ENCODE data around the gene TNFRSF12A.
A peak's percentile ranks its signal among the peaks of the same experiment; 100 is the strongest.
"Not testable (repeated sequence)": the region's sequence is repeated elsewhere in the genome, so short reads cannot be mapped to it uniquely, and the experiment has no call there.

TNFRSF12A gene

GRCh38 chr16:3065069-3065741 lies 45.0 kb downstream of the TNFRSF12A start, which contains the start of gene IL32:
TSS of gene IL32 (plus strand) at chr16:3065640. CDS start at chr16:3065812, 172 bp downstream.
- DNase-seq = no peak
- H3K36me3 Mint-ChIP-seq (ENCODE audit: low read depth) = no peaks in the 10 kb centered on the region
- peaks cover 27% of the 10 kb centered on the region for H3K4me1 Mint-ChIP-seq
- H3K4me3 Mint-ChIP-seq = no peak within 1 kb of the TSS
- H3K27ac Mint-ChIP-seq = peak within 1 kb of the TSS; percentile 14
- TF ChIP-seq, protein P1, sequence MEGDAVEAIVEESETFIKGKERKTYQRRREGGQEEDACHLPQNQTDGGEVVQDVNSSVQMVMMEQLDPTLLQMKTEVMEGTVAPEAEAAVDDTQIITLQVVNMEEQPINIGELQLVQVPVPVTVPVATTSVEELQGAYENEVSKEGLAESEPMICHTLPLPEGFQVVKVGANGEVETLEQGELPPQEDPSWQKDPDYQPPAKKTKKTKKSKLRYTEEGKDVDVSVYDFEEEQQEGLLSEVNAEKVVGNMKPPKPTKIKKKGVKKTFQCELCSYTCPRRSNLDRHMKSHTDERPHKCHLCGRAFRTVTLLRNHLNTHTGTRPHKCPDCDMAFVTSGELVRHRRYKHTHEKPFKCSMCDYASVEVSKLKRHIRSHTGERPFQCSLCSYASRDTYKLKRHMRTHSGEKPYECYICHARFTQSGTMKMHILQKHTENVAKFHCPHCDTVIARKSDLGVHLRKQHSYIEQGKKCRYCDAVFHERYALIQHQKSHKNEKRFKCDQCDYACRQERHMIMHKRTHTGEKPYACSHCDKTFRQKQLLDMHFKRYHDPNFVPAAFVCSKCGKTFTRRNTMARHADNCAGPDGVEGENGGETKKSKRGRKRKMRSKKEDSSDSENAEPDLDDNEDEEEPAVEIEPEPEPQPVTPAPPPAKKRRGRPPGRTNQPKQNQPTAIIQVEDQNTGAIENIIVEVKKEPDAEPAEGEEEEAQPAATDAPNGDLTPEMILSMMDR (IDR thresholded peaks at IDR 0.05) = no peak
- no peaks in the 10 kb centered on the region for H3K9me3 Mint-ChIP-seq
- peaks cover 14% of the 10 kb centered on the region for H3K27me3 Mint-ChIP-seq (ENCODE audit: low read depth, poor library complexity)

DNA sequence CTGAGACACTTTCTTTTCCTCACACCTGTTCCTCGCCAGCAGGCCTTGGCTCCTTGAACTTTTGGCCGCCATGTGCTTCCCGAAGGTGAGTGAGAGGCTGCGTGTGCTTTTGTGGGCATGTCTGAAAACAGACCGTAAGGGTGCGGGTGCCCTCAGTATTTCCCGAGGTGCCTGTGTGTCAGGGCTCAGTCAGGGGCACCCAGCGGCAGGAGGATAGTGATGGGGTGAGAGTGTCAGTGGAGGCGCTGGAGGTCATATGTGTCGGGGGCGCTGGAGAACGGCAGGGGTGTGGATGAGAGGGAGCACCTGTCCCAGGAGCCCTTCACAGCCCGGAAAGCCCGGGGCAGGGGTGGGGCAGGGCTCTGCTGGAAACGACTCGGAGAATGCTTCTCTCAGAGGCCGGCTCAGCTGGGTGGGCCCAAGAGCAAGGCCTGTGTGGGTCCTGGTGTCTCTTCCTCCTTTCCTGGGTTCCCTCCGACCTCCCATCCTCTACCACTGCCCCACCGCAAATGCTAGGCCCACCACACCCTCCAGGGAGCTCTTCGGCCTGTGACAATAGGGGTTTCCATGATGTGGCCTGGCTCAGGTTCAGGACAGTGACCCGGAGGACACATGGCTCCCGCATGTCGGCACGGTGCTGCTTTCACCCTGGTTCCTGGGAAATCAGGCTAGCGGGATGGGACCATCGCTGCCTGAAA lies 45.7 kb downstream of the TNFRSF12A start:
- no peak for DNase-seq
- Mint-ChIP-seq H3K9me3 (no peaks in the 10 kb centered on the region), H3K4me3 (no peak overlapping the region), H3K27ac (no peak overlapping the region), H3K4me1 (peaks cover 24% of the 10 kb centered on the region), H3K27me3 (ENCODE audit: low read depth, poor library complexity) (peaks cover 9% of the 10 kb centered on the region), H3K36me3 (ENCODE audit: low read depth) (no peaks in the 10 kb centered on the region)
- TF ChIP-seq, protein P1 (IDR thresholded peaks at IDR 0.05) = no peak

DNA sequence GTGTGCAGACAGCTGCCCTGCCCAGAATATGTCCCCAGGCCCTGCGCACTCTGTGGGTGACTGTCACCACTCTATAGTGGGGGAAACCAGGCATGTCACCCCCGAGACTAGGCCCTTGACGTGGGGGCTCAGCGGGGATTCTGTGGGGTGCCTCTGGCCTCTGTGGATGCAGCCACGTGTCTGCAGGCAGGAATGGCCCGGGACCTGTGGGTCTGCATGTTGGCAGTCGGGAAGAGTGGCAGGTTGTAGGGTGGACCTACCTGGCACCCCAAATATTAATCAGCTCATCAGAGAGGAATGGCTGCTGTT lies 46.2 kb downstream of the TNFRSF12A start:
- TF ChIP-seq, protein P1 (IDR thresholded peaks at IDR 0.05) = no peak
- Mint-ChIP-seq H3K36me3 (ENCODE audit: low read depth) (no peaks in the 10 kb centered on the region), H3K4me1 (peaks cover 28% of the 10 kb centered on the region), H3K9me3 (no peaks in the 10 kb centered on the region), H3K27me3 (ENCODE audit: low read depth, poor library complexity) (peaks cover 7% of the 10 kb centered on the region), H3K4me3 (no peak overlapping the region), H3K27ac (no peak overlapping the region)
- no peak for DNase-seq

DNA sequence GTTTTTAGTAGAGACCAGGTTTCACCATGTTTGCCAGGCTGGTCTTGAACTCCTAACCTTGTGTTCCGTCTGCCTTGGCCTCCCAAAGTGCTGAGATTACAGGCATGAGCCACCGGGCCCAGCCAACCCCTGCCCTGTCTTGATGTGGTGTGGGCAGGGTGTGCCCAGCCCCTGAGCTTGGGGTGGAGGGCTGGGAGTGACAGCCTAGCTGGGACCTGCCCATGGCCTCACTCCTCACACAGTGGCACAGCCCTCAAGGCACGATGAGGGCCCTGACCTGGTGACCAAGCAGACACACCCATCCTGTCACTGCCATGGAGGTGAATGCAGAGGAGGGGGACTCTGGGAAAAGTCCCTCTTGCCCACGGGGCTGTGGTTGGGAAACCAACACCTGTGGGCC lies 48.3 kb downstream of the TNFRSF12A start:
- TF ChIP-seq, protein P1 (IDR thresholded peaks at IDR 0.05) = no peak
- H3K27ac Mint-ChIP-seq = no peak overlapping the region
- no peaks in the 10 kb centered on the region for H3K36me3 Mint-ChIP-seq (ENCODE audit: low read depth)
- no peaks in the 10 kb centered on the region for H3K9me3 Mint-ChIP-seq
- peaks cover 9% of the 10 kb centered on the region for H3K27me3 Mint-ChIP-seq (ENCODE audit: low read depth, poor library complexity)
- DNase-seq = no peak
- peaks cover 38% of the 10 kb centered on the region for H3K4me1 Mint-ChIP-seq
- no peak overlapping the region for H3K4me3 Mint-ChIP-seq

DNA sequence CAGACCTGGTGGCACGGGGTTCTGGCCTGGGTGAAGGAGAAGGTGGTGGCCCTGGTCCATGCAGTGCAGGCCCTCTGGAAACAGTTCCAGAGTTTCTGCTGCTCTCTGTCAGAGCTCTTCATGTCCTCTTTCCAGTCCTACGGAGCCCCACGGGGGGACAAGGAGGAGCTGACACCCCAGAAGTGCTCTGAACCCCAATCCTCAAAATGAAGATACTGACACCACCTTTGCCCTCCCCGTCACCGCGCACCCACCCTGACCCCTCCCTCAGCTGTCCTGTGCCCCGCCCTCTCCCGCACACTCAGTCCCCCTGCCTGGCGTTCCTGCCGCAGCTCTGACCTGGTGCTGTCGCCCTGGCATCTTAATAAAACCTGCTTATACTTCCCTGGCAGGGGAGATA lies 49.0 kb downstream of the TNFRSF12A start:
- not testable (repeated sequence) for H3K9me3 Mint-ChIP-seq; H3K36me3 Mint-ChIP-seq (ENCODE audit: low read depth); H3K27me3 Mint-ChIP-seq (ENCODE audit: low read depth, poor library complexity); H3K4me3 Mint-ChIP-seq; H3K27ac Mint-ChIP-seq; DNase-seq
- peaks cover 45% of the 10 kb centered on the region for H3K4me1 Mint-ChIP-seq

DNA sequence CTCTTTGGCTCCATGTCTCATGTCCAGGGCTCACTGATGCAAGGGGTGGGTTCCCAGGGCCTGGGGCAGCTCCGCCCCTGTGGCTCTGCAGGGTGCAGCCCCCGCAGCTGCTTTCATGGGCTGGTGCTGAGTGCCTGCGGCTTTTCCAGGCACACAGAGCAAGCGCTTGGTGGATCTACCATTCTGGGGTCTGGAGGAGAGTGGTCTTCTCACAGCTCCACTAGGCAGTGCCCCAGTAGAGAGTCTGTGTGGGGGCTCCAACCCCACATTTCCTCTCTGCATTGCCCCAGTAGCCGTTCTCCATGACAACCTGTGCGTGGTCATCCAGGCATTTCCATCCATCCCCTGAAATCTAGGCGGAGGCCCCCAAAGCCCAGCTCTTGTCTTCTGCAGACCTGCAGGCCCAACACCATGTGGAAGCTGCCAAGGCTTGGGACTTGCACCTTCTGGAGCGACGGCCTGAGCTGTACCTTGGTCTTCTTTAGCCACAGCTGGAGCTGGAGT lies 50.5 kb downstream of the TNFRSF12A start:
- DNase-seq = no peak
- no peaks in the 10 kb centered on the region for H3K9me3 Mint-ChIP-seq
- H3K4me3 Mint-ChIP-seq = no peak overlapping the region
- H3K4me1 Mint-ChIP-seq = peaks cover 53% of the 10 kb centered on the region
- peaks cover 16% of the 10 kb centered on the region for H3K27me3 Mint-ChIP-seq (ENCODE audit: low read depth, poor library complexity)
- no peak overlapping the region for H3K27ac Mint-ChIP-seq
- TF ChIP-seq, protein P1 (IDR thresholded peaks at IDR 0.05) = no peak
- no peaks in the 10 kb centered on the region for H3K36me3 Mint-ChIP-seq (ENCODE audit: low read depth)
